NT2/D1 (cell line): Measurements from ENCODE around the gene ADAMTS4.
A peak's percentile ranks its signal among the peaks of the same experiment; 100 is the strongest.

Experiments used
- DNase-seq: peaks from one replicate; pipeline ENCODE4 v3.0.0-alpha.2; 2011; ENCODE audit warnings: low read depth, low spot score
- H3K27me3 ChIP-seq: 2 replicates; pipeline ENCODE4 v1.6.0; 2011; ENCODE audit warnings: mild to moderate bottlenecking; ENCODE audit not compliant: insufficient read length, insufficient read depth
- H3K36me3 ChIP-seq: 2 replicates; pipeline ENCODE4 v1.6.1; 2011; ENCODE audit warnings: mild to moderate bottlenecking, low read length, mixed read lengths; ENCODE audit not compliant: insufficient read depth, insufficient read length
- H3K4me1 ChIP-seq: 2 replicates; pipeline ENCODE4 v1.5.1; 2011; ENCODE audit not compliant: insufficient read depth, insufficient read length
- H3K4me3 ChIP-seq: 2 replicates; pipeline ENCODE4 v1.5.1; 2011; ENCODE audit warnings: low read depth; ENCODE audit not compliant: insufficient read length
- H3K9ac ChIP-seq: 2 replicates; pipeline ENCODE4 v1.6.0; 2011; ENCODE audit warnings: low read depth; ENCODE audit not compliant: insufficient read length
- H3K9me3 ChIP-seq: 2 replicates; pipeline ENCODE4 v1.5.1; 2011; ENCODE audit warnings: mild to moderate bottlenecking, low read length; ENCODE audit not compliant: insufficient read depth
- SUZ12 ChIP-seq: IDR thresholded peaks from 2 replicates; pipeline ENCODE4 v1.6.1; 2011; ENCODE audit not compliant: insufficient read length, insufficient read depth; ENCODE audit errors: extremely low read depth
- YY1 ChIP-seq: IDR thresholded peaks from 2 replicates; pipeline ENCODE4 v1.6.1; 2011; ENCODE audit not compliant: insufficient read length, insufficient read depth
- ZNF274 ChIP-seq: IDR thresholded peaks from 2 replicates; pipeline ENCODE4 v1.6.1; 2011; ENCODE audit warnings: mild to moderate bottlenecking, low read depth, low read length

ADAMTS4 gene

DNA sequence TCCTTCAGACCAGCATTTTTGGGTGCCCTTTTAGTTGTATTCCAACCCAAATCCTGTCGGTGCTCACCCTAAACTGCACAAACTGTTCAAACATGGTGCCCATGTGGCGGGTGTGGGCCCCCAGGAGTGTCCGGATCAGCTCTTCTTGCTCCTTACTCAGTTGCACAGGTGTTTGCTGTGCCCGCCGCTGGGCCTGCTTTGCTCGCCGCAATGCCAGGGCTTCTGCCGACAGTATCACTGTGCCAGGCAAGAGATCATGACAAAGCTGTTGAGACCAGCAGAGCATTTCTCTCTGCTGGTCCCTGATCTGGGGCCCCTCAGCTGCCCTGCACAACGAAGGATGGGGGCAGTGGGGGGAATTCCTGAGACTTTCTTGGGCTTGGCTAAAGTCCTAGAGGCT lies 34.2 kb upstream of the ADAMTS4 start:
- Histone ChIP-seq H3K9me3 (no peaks in the 10 kb centered on the region), H3K9ac (no peak overlapping the region), H3K36me3 (peaks cover 23% of the 10 kb centered on the region), H3K4me1 (no peaks in the 10 kb centered on the region), H3K4me3 (no peak overlapping the region), H3K27me3 (no peaks in the 10 kb centered on the region)
- TF ChIP-seq YY1 (no peak), SUZ12 (no peak), ZNF274 (no peak)
- no peak for DNase-seq

DNA sequence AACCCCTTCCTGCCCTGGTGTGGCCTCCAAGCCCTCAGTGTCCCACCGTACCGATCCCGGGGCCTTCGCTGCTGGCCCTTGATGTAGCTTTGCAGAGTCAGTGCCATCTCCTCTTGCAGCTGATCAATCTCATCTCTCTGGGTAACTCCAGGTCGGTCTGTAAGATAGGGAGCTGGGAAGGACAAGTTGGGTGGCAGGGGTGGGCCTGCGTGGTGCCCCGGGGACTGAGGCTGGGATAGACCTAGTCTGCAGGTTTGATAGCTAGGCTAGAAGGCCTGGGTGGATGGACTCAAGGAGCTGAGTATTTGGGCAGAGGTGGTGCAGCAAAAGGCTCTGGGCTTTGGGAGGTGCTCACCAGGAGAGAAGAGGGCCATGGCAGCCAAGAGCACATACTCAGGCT lies 31.9 kb upstream of the ADAMTS4 start:
- peaks cover 30% of the 10 kb centered on the region for H3K36me3 ChIP-seq
- H3K9ac ChIP-seq = no peak overlapping the region
- H3K9me3 ChIP-seq = no peaks in the 10 kb centered on the region
- H3K27me3 ChIP-seq = no peaks in the 10 kb centered on the region
- DNase-seq = no peak
- no peak overlapping the region for H3K4me3 ChIP-seq
- peaks cover 12% of the 10 kb centered on the region for H3K4me1 ChIP-seq
- TF ChIP-seq YY1 = no peak

GRCh38 chr1:161229896-161230295 lies 31.0 kb upstream of the ADAMTS4 start:
- TF ChIP-seq ZNF274 (no peak), YY1 (no peak), SUZ12 (no peak)
- peaks cover 16% of the 10 kb centered on the region for H3K4me1 ChIP-seq
- no peaks in the 10 kb centered on the region for H3K9me3 ChIP-seq
- H3K4me3 ChIP-seq = no peak overlapping the region
- H3K9ac ChIP-seq = no peak overlapping the region
- no peak for DNase-seq
- H3K27me3 ChIP-seq = no peaks in the 10 kb centered on the region
- peaks cover 30% of the 10 kb centered on the region for H3K36me3 ChIP-seq

DNA sequence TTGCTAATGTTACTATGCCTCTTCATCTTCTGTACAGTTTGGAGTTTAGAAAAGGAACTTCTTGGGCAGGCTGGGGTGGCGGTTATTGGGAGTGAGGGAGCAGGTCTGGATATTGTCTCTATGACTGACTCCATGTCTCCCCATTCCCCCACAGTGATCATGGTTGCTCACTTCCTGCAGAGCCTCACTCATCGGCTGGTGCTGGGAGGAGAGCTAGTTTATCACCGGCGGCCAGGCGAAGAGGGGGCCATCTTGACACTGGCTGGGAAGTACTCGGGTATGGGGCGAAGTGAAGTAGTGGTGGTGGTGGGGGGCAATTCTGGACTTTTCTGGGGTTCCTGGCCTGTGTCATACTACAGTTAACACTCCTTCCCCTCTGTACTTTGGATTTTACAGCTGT lies 29.2 kb upstream of the ADAMTS4 start:
- H3K27me3 ChIP-seq = no peaks in the 10 kb centered on the region
- peaks cover 30% of the 10 kb centered on the region for H3K36me3 ChIP-seq
- H3K4me3 ChIP-seq = no peak overlapping the region
- H3K9ac ChIP-seq = no peak overlapping the region
- TF ChIP-seq SUZ12 (no peak), ZNF274 (no peak), YY1 (no peak)
- no peaks in the 10 kb centered on the region for H3K9me3 ChIP-seq
- DNase-seq = no peak
- H3K4me1 ChIP-seq = peaks cover 16% of the 10 kb centered on the region

GRCh38 chr1:161227196-161227871 lies 28.5 kb upstream of the ADAMTS4 start:
- no peaks in the 10 kb centered on the region for H3K27me3 ChIP-seq
- H3K9ac ChIP-seq = peak overlapping the region; percentile 81
- H3K4me3 ChIP-seq = no peak overlapping the region
- H3K9me3 ChIP-seq = no peaks in the 10 kb centered on the region
- peaks cover 30% of the 10 kb centered on the region for H3K36me3 ChIP-seq
- peak; percentile 76 for DNase-seq
- TF ChIP-seq SUZ12 (no peak), YY1 (no peak), ZNF274 (no peak)
- H3K4me1 ChIP-seq = peaks cover 16% of the 10 kb centered on the region

DNA sequence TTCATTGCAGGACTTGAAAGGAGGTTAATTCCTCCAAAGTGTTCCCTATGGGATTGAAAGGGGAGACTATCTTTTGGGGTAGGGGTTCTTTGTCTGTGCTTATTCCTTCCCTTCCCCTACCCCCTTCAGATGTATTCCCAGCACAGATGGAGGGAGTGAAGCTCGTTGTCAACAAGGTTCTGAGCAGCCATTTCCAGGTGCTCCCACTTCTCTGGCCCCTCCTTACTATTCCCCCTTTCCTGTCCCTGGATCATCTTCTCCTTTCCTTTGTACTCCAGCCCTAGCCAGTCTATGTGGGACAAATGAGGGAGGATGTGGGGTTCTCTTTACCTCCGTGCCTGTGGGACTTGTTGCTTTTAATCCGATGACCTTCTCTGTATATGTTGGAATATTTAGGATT lies 27.9 kb upstream of the ADAMTS4 start:
- no peak for DNase-seq
- Histone ChIP-seq H3K9me3 (no peaks in the 10 kb centered on the region), H3K36me3 (peaks cover 30% of the 10 kb centered on the region), H3K27me3 (no peaks in the 10 kb centered on the region), H3K4me3 (peak overlapping the region; percentile 79), H3K9ac (peak overlapping the region; percentile 81), H3K4me1 (peaks cover 16% of the 10 kb centered on the region)
- TF ChIP-seq SUZ12 (no peak), ZNF274 (no peak), YY1 (no peak)

DNA sequence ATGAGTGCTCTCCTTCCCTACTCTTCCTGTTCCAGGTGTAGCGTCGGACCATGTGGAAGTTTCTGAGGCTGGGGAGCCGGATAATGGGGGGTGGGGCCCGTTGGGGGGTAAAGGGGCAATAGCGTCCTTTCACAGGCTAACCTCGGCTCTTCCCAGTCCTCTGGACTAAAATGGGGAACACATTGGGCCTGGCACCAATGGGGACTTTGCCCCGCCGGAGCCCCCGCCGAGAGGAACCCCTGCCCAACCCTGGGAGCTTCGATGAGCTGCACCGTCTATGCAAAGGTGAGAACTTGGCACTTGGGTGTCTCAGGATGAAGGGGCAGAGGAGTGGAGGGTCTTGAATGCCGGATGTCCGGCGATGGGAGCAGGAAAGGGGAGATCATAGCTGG lies 27.5 kb upstream of the ADAMTS4 start:
- peak overlapping the region; percentile 81 for H3K9ac ChIP-seq
- no peak for DNase-seq
- no peaks in the 10 kb centered on the region for H3K27me3 ChIP-seq
- H3K36me3 ChIP-seq = peaks cover 30% of the 10 kb centered on the region
- H3K9me3 ChIP-seq = no peaks in the 10 kb centered on the region
- H3K4me1 ChIP-seq = peaks cover 16% of the 10 kb centered on the region
- no peak for TF ChIP-seq ZNF274
- H3K4me3 ChIP-seq = peak overlapping the region; percentile 79
